CD4-positive, alpha-beta T cell treated with Interleukin-6 at 100 ng/mL for 8 hours (primary cell): ENCODE results near the gene SECISBP2.

Experiments
- DNase-seq: peaks from one replicate; pipeline ENCODE4 v3.0.0-alpha.2; 2020; ENCODE audit warnings: mixed read lengths, low spot score

The SECISBP2 gene

DNA sequence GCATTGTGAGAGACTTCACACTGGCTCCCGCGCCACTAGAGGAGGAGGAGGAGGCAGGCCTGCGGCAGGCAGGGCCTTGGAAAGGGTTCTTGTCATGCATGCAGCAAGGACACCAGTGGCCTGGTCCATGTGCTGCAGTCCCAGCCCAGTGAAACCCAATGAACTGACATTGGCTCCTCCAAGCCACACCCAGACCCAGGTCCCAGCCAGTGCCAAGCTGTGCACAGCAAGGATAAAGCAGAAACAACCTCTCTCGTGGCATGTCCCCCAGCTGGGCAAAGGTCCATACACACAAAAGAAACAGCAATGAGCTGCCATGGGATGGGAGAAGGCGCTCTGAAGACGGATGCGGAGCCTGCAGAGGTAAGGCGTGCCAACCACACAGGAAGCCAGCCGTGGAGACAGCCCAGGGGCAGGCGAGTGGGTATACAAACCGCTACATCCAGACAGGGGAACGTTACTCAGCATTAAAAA is 90.4 kb downstream of the SECISBP2 start:
- DNase-seq = peak; percentile 85
